ENCODE data around the gene FAM83E. TPM values are rescaled to one million over a fixed set of nuclear protein-coding genes. Genes with fewer than 3 reads are reported as not detected.

The FAM83E gene
- total and polyA plus RNA-seq, 2 of the 8 experiments (the other 6 are each of a cell fraction or from before 2014, with no cell fraction given) = 1.8 to 5.3 TPM

DNA sequence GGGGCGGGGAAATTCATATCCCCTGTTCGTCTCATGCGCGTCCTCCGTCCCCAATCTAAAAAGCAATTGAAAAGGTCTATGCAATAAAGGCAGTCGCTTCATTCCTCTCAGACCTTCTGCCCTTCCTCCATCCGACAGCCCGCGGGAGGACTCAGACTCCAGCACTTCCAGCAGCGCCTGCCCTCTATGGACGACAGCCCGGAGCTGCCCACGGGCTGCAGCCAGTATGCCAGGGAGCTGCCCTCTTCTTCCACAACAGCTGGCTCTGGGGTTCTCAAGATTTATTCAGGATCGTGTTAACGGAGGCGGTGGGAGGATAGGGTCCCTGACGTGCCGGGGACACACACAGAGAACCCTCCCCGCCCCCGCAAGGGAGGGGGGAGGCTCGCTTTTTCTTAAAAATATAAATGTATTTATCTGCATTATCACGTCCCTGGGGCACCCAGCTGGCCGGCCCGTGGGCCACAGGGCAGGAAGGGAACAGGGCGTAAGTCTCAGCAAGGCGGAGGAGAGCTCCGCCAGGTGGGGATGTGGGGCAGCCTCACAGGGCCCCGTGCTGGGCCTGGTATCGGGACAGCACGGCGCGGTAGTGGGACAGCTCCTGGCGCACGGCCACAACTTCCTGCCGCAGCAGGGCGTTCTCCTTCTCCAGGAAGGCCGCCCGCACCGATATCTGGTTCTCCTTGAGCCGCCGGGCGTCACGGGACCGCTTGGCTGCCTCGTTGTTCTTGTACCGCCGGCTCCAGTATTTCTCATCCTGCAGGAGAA, 15.6 kb upstream of the FAM83E start (continued):
- TF ChIP-seq JUND (IDR thresholded peaks at IDR 0.05; ENCODE audit: low read length) = no peak
- no peak for TF ChIP-seq ATF3 (IDR thresholded peaks at IDR 0.05; ENCODE audit: insufficient read depth, low read depth, low read length)
- TF ChIP-seq CTBP2 (IDR thresholded peaks at IDR 0.05; ENCODE audit: borderline replicate concordance, insufficient read depth, insufficient read length, low read length) = no peak
- TF ChIP-seq KDM1A (IDR thresholded peaks at IDR 0.05; ENCODE audit: borderline replicate concordance, low read length) = no peak
- TF ChIP-seq EP300 (IDR thresholded peaks at IDR 0.05; ENCODE audit: borderline replicate concordance in 1 of 2, low read depth in 2 of 2, low read length in 2 of 2) = 0 out of 3 replicates have a peak, but pooled peaks of 1 of the 2 experiments have one; percentile 5
- TF ChIP-seq BACH1 (IDR thresholded peaks at IDR 0.05; ENCODE audit: low read length) = peak; percentile 51; the same call in 1 of the 2 replicates
- no peak for TF ChIP-seq RXRA (IDR thresholded peaks at IDR 0.05; ENCODE audit: insufficient read depth, low read depth, low read length)
- TF ChIP-seq, protein P1, sequence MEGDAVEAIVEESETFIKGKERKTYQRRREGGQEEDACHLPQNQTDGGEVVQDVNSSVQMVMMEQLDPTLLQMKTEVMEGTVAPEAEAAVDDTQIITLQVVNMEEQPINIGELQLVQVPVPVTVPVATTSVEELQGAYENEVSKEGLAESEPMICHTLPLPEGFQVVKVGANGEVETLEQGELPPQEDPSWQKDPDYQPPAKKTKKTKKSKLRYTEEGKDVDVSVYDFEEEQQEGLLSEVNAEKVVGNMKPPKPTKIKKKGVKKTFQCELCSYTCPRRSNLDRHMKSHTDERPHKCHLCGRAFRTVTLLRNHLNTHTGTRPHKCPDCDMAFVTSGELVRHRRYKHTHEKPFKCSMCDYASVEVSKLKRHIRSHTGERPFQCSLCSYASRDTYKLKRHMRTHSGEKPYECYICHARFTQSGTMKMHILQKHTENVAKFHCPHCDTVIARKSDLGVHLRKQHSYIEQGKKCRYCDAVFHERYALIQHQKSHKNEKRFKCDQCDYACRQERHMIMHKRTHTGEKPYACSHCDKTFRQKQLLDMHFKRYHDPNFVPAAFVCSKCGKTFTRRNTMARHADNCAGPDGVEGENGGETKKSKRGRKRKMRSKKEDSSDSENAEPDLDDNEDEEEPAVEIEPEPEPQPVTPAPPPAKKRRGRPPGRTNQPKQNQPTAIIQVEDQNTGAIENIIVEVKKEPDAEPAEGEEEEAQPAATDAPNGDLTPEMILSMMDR (IDR thresholded peaks at IDR 0.05; ENCODE audit: control extremely low read depth in 1 of 3, insufficient read depth in 1 of 3, low read depth in 1 of 3, low read length in 3 of 3) = peak in 2 of 3 experiments; percentile 14 to 44; a peak in 2 of 4 replicates
- TF ChIP-seq CHD2 (IDR thresholded peaks at IDR 0.05; ENCODE audit: low read length) = peak; percentile 16; the same call in 1 of the 2 replicates
- TF ChIP-seq RFX5 (IDR thresholded peaks at IDR 0.05; ENCODE audit: borderline replicate concordance, low read depth, low read length) = no peak
- TF ChIP-seq MAFK (IDR thresholded peaks at IDR 0.05; ENCODE audit: low read depth, low read length) = no peak
- no peak for TF ChIP-seq KDM5A (IDR thresholded peaks at IDR 0.05; ENCODE audit: low read length)
- TF ChIP-seq USF2 (IDR thresholded peaks at IDR 0.05; ENCODE audit: low read length) = peak; percentile 12; the same call in 1 of the 2 replicates
- no peak for TF ChIP-seq GTF2F1 (IDR thresholded peaks at IDR 0.05; ENCODE audit: borderline replicate concordance, low read depth, low read length)
- TF ChIP-seq SP1 (IDR thresholded peaks at IDR 0.05; ENCODE audit: low read depth, low read length) = no peak
- TF ChIP-seq CBX5 (IDR thresholded peaks at IDR 0.05; ENCODE audit: low read depth, low read length) = no peak
- no peak for TF ChIP-seq CREB1 (IDR thresholded peaks at IDR 0.05)
